GM04503 (cell line): ENCODE data around the gene ANGPTL2.

Source experiments
- DNase-seq: peaks from one replicate; pipeline ENCODE4 v3.0.0-alpha.2; 2012; ENCODE audit warnings: low read depth

ANGPTL2 gene

GRCh38 chr9:127116957-127117356 is 5.5 kb downstream of the ANGPTL2 start:
- no peak for DNase-seq

DNA sequence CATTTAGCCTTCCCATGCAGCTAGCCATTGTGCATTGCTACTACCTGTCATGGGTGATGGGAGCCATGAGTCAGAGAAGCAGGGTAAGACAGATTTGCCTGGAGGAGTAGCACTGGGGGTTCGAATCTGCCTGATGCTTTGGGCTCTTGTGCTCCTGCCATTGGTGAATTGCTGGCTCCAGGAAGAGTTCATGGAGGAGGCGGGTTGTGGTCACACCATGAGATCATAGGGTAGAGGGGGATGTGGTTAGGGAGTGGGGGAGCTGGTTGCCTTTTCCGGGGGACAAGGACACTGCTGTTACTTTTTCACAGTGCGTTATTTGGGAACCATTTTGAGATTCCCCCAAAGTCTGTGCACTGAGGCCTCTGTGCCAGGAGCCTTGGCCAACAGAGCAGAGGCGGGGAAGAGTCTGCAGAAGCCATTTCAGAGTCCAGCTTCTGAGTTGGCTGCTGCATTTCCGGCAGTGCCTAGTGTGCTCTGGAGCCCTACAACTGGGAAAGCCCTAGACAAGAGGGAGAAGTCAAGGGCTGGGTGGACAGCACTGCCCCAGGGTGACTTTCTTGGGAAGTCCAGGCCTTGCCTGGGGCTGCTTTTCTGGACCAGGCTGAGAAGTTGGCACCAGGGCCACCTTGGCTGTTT is 6.2 kb downstream of the ANGPTL2 start:
- DNase-seq = no peak

DNA sequence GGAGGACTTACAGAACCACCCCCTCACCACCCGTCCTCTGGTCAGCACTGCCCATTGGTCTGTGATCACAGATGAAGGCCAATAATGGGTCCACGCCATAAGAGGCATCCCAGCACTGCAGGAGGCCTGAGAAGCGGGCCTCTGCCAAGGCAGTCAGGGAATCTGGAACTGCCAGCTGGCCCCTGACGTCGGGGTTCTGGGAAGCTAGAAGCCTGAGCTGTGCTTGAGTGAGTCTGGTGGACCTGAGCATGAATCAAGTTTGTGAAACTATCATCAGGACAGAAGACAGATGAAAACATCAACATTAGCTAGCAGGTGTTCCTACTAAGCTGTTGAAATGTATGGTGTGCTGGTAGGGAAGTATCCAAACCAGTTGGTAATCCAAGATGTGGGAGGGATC is 7.8 kb downstream of the ANGPTL2 start:
- DNase-seq = no peak

- DNase-seq = no peak
These were observed 9.1 kb downstream of the ANGPTL2 start for GRCh38 chr9:127113191-127113972.

DNA sequence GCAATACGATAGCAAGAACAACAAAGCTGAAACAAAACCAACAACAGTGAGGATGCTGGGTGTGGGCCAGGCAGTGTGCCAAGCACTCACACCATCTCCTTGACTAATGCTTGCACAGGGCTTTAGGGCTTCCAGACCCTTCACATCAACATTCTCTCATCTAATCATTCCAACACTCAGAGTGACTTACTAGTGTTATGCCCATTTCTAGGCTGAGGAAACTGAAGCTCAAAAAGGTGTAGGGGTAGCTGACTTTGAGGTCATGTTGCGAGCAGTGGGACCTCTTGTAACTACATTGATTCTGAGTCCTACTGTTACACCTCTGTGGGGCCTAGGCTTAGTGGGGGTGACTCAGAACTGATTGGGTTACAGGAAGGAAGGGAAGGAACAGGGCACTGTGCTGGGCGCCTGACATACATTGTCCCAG is 9.7 kb downstream of the ANGPTL2 start:
- no peak for DNase-seq

GRCh38 chr9:127112056-127112455 is 10.4 kb downstream of the ANGPTL2 start:
- DNase-seq = no peak

GRCh38 chr9:127109212-127109711 is 13.2 kb downstream of the ANGPTL2 start:
- no peak for DNase-seq

GRCh38 chr9:127107929-127108876 is 14.2 kb downstream of the ANGPTL2 start:
- no peak for DNase-seq

DNA sequence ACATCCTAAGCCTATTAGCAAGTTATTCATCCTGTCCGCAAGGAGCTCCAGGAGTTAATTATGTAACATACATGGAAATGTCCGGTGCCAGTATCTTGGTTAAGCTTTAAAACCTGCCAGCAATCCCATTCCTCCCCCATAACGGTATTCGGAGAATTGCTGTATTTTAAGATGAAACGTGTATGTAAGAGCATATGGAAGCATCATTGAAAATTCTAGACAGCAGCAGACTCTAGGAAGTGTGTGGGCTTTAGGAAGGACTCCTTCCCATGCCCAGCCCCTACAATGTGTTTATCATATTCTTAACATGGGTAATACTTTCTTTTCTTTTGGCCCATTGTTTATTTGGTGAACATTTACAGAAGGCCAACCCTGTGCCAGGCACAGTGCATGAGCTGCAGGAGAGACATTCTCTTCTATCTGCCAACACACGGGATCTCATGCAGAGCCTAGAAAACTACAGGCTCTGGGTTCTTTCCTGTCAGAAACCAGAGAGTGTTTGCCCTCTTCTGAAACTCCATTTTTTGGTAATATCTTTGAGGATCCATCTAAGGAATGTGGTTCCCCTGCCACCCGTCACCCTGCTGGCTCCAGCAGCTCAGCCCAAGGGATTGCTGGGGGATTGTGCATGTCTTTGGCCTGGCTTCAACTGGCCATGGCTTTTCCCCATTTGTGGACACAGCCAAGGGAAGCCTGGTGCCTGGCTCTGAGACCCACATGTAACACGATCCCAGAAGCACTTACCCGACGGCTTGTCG is 15.1 kb downstream of the ANGPTL2 start:
- no peak for DNase-seq

DNA sequence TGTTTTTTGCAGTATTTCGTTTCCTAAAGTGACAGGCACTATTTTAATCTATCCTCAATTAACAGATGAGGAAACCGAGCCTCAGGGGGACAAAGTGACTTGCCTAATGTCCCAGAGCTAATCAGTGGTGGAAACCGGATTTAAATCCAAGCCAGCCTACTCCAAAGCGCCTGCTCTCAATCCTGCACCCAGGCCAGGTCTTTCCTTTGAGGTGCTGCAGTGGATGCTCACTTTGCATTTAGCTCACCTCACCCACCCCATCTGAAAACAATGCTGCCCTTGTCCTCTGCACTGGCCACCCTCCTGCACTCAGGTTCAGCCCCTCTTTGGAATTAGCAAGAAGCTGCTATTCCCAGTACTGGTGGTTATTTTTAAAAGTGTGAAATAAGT is 16.0 kb downstream of the ANGPTL2 start:
- DNase-seq = no peak

GRCh38 chr9:127105805-127106465 is 16.5 kb downstream of the ANGPTL2 start:
- DNase-seq = no peak

GRCh38 chr9:127104581-127105311 is 17.7 kb downstream of the ANGPTL2 start:
- no peak for DNase-seq

- no peak for DNase-seq
These were observed 19.6 kb downstream of the ANGPTL2 start for GRCh38 chr9:127102788-127103187.

DNA sequence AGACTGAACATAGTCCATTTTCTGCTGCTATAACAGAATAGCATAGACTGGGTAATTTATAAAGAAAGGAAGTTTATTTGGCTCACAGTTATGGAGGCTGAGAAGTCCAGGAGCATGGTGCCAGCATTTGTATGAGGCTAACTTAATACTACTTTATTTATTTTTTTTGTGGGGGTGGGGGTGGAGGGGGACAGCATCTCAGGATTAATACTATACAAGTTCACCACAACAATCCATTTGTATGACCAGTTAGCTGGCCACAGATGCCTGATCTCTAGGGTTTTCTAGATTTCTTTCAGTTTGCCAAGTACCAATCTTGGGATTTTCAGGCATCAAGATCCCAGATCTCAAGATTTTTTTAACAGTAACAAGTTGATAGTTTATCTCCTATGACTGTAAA is 20.3 kb downstream of the ANGPTL2 start:
- DNase-seq = no peak

GRCh38 chr9:127099664-127100063 is 22.8 kb downstream of the ANGPTL2 start:
- no peak for DNase-seq

- DNase-seq = no peak
These were observed 23.4 kb downstream of the ANGPTL2 start for GRCh38 chr9:127098916-127099553.

GRCh38 chr9:127097683-127098082 is 24.8 kb downstream of the ANGPTL2 start:
- no peak for DNase-seq

DNA sequence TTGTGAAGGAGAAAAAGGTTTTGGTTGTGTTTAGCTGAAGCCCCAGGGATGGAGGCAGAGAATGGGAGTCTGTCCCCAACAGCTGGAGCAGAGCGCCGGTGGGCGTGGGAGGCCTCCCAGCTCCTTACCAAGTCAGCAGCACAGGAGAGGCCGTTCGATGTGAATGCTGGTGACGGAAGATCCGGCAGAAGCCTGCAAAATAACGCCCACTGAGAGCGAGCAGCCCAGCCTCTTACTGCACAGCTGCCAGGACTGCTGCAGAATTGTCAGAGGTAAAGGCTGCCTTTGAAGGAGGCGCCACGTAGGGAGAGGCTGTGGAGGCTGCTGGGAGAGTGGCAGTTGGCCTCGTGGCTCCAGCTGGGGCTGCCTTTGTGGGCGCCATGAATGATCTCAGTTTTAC is 26.2 kb downstream of the ANGPTL2 start:
- no peak for DNase-seq

DNA sequence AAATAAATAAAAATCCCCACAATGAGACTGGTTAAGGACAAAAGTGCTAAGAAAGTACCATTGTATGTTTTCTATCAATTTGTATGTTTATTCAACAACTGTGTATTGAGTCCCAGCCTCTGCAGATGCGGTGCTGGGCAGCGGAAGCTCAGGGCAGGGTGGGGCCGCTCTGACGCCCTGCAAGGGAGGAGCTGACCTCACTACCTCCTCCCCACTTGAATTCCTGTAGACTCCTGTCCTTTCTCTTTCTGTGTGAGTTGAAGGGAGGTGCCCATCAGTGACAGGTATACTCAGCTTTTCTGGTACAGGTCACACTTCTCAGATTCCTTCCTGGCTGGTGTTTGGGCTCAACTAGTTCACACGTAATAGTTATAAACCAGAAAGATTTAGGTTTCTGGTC is 27.0 kb downstream of the ANGPTL2 start:
- no peak for DNase-seq
